Right atrium auricular region (tissue), 2 donors: ENCODE results near the gene TIMM8B. TPM values are rescaled to one million over a fixed set of nuclear protein-coding genes. Genes with fewer than 3 reads are reported as not detected.

ENCODE experiments used
- DNase-seq: peaks from one replicate; pipeline ENCODE4 v3.0.0-alpha.2; 2019; ENCODE audit warnings: low spot score
- H3K27ac ChIP-seq, 2 donors: fragments of 200-600 bp; sonication (generic); 1 replicate in 1 of 2; 2 replicates in 1 of 2; pipeline ENCODE4 v1.5.1; 2016 to 2019
- H3K27me3 ChIP-seq, 2 donors: fragments of 200-600 bp; sonication (generic); one replicate each; pipeline versions ENCODE4 v1.5.1 to v1.6.0; 2017 to 2019
- H3K36me3 ChIP-seq: fragments of 200-600 bp; sonication (generic); one replicate; pipeline ENCODE4 v1.5.1; 2016
- H3K4me1 ChIP-seq, 2 donors: fragments of 200-600 bp; sonication (generic); one replicate each; pipeline versions ENCODE4 v1.5.1 to v1.6.0; 2017 to 2019
- H3K4me3 ChIP-seq, 2 donors: fragments of 200-600 bp; sonication (generic); 1 replicate in 1 of 2; 2 replicates in 1 of 2; pipeline ENCODE4 v1.5.1; 2017 to 2019; ENCODE audit warnings: mild to moderate bottlenecking in 1 of 2, moderate library complexity in 1 of 2
- H3K9me3 ChIP-seq, 2 donors: fragments of 200-600 bp; sonication (generic); one replicate each; pipeline ENCODE4 v1.5.1; 2019
- total RNA-seq, 2 donors: library from RNA; depleted of rRNA; stranded (reverse); fragments of >200 nt; gene quantifications; one replicate each; pipeline ENCODE4 v1.1.0, GENCODE V29; 2016
- TF ChIP-seq, protein P1 (sequence below), 2 donors: fragments of 200-600 bp; sonication (generic); IDR thresholded peaks; one replicate each; pipeline ENCODE4 v1.5.1; 2019; ENCODE audit warnings: antibody characterized with exemption in 2 of 2

TIMM8B gene
- total RNA-seq, 2 donors from 2014 or later, result 54.3 to 61.4 TPM

DNA sequence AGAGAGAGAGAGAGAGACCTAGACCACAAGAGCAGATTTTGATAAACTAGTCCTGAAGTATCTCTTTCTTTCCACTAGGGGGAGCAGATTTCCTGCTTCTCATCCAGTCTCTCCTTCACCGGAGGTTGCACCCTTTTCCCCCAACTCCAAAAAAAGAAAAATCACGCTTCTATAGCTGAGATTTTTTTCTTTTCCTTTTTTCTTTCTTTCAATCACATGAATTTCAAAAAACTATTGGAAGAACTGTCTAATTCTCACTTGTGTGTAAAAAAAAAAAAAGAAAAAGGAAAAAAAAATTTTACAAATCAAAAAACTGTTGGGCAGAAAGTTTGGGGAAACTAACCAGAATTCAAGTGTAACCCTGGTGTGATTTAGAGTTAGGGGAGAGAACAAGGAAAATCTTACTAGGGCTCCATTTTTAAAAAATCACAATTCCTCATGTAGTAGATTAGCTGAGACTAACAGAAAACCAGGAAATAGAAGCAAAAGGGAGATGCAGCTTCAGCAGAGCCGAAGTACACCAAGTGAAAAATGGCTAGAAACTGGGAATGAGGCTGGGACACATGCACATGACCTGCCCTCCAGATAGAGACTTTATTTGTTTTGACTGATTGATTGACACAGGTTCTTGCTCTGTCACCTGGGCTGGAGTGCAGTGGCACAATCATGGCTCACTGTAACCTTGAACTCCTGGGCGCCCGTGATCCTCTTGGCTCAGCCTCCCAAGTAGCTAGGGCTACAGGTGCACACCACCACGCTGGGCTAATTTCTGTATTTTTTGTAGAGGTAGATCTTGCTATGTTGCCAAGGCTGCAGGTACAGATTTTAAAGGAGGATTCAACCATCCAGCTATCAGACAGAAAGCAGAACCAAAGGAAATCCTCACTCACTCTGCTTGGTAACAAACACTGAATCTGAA is 27.2 kb upstream of the TIMM8B start:
- H3K36me3 ChIP-seq, result no peaks in the 10 kb centered on the region
- H3K9me3 ChIP-seq, result no peaks in the 10 kb centered on the region
- H3K27ac ChIP-seq, result no peak overlapping the region
- H3K4me3 ChIP-seq, result no peak overlapping the region
- H3K4me1 ChIP-seq, result no peaks in the 10 kb centered on the region
- TF ChIP-seq, protein P1, sequence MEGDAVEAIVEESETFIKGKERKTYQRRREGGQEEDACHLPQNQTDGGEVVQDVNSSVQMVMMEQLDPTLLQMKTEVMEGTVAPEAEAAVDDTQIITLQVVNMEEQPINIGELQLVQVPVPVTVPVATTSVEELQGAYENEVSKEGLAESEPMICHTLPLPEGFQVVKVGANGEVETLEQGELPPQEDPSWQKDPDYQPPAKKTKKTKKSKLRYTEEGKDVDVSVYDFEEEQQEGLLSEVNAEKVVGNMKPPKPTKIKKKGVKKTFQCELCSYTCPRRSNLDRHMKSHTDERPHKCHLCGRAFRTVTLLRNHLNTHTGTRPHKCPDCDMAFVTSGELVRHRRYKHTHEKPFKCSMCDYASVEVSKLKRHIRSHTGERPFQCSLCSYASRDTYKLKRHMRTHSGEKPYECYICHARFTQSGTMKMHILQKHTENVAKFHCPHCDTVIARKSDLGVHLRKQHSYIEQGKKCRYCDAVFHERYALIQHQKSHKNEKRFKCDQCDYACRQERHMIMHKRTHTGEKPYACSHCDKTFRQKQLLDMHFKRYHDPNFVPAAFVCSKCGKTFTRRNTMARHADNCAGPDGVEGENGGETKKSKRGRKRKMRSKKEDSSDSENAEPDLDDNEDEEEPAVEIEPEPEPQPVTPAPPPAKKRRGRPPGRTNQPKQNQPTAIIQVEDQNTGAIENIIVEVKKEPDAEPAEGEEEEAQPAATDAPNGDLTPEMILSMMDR (IDR thresholded peaks at IDR 0.05), result peak; percentile 53 to 75
- no peaks in the 10 kb centered on the region for H3K27me3 ChIP-seq
- DNase-seq, result no peak

DNA sequence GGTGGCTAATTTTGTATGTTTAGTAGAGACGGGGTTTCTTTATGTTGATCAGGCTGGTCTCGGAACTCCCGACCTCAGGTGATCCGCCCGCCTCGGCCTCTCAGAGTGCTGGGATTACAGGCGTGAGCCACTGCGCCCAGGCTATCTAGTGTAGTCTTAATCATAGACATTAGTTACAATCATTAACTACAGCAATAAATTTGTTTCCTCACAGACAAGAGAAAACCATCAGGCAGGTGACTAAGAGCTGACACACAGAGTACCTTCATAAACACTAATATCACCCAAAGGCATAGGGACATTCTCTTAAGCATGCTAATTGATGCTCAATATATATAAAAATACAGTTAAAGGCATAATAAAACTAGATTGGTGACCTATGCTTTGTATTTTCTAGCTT is 19.5 kb upstream of the TIMM8B start:
- H3K27ac ChIP-seq, result no peak overlapping the region
- TF ChIP-seq, protein P1 (IDR thresholded peaks at IDR 0.05), result no peak
- no peak for DNase-seq
- no peaks in the 10 kb centered on the region for H3K27me3 ChIP-seq
- peaks cover 4% of the 10 kb centered on the region for H3K36me3 ChIP-seq
- H3K4me1 ChIP-seq, result no peaks in the 10 kb centered on the region
- H3K4me3 ChIP-seq, result no peak overlapping the region
- no peaks in the 10 kb centered on the region for H3K9me3 ChIP-seq

DNA sequence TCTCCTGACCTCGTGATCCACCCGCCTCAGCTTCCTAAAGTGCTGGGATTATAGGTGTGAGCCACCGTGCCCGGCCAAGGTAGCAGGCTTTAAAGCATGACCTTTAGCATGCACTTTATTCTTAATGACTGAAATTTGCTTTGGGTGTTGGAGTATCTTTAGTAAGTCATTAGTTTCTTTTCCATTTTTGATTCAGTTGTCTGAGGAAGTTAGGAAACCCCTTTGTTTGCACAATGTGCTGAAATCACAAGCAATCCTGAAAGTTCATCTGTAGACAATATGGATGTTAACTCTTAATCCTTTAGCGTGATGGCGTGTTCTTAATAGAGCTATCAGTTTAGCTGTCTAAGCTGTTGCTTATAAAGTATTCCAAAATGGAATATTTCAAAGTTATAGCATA is 16.9 kb upstream of the TIMM8B start:
- Histone ChIP-seq H3K36me3 (peaks cover 4% of the 10 kb centered on the region), H3K27me3 (no peaks in the 10 kb centered on the region), H3K4me3 (no peak overlapping the region), H3K27ac (no peak overlapping the region), H3K4me1 (no peaks in the 10 kb centered on the region), H3K9me3 (no peaks in the 10 kb centered on the region)
- DNase-seq, result no peak
- TF ChIP-seq, protein P1 (IDR thresholded peaks at IDR 0.05), result no peak

DNA sequence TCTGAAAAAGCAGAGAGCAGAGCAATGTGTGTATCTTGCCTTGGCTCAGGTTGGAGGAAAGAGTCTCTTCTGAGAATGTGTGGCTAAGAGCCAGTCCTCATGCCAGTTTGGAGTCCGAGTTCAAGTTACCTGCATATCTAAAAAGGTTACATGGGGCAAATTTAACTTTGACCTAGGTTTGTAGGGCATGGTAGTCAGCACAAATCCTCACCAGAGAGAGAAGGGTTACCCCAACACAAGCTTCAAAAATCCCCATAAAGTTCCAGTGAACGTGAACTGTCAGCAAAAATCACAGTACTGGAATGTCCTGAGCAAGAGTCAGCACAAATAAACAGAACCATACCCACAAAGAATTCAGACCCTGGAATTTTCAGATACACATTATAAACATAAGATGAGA is 13.9 kb upstream of the TIMM8B start:
- Histone ChIP-seq H3K9me3 (no peaks in the 10 kb centered on the region), H3K4me3 (no peak overlapping the region), H3K27ac (no peak overlapping the region), H3K4me1 (no peaks in the 10 kb centered on the region), H3K27me3 (no peaks in the 10 kb centered on the region), H3K36me3 (peaks cover 28% of the 10 kb centered on the region)
- TF ChIP-seq, protein P1 (IDR thresholded peaks at IDR 0.05), result no peak
- no peak for DNase-seq

DNA sequence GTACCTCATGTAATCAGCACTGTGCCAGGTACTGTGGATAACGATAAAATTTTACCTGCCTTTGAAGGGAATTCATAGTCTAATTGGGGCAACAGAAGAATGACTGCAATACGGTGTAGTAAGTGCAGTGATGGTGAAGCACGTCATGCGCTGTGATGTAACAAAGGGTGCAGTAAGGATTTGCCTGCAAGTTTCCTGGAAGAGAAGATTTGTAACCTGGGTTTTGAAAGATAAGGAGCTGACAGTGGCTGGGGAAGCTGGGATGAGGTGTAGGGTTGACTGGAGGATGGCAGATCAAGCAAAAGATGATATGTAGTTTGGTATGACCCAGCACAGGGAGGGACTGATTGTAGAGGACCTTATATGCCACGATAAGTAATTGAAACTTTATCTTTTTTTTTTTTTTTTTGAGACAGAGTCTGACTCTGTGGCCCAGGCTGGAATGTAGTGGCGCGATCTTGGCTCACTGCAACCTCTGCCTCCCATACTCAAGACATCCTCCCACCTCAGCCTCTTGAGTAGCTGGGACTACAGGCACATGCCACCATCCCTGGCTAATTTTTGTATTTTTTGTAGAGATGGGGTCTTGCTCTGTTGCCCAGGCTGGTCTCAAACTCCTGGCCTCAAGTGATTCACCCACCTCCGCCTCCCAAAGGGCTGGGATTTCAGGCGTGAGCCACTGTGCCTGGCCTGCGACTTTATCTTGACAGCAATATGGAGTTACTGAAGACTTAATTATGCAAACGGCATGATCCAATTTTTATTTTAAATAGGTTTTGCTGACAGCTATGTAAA is 11.4 kb upstream of the TIMM8B start:
- H3K27me3 ChIP-seq, result no peaks in the 10 kb centered on the region
- no peaks in the 10 kb centered on the region for H3K4me1 ChIP-seq
- no peak for DNase-seq
- TF ChIP-seq, protein P1 (IDR thresholded peaks at IDR 0.05), result no peak
- H3K36me3 ChIP-seq, result peaks cover 54% of the 10 kb centered on the region
- H3K27ac ChIP-seq, result no peak overlapping the region
- no peak overlapping the region for H3K4me3 ChIP-seq
- no peaks in the 10 kb centered on the region for H3K9me3 ChIP-seq
